GM12875 (cell line): ENCODE data around the gene RALGAPB.
A peak's percentile ranks its signal among the peaks of the same experiment; 100 is the strongest.

Experiments used
- H3K4me3 ChIP-seq: one replicate; pipeline ENCODE4 v1.5.1; 2011; ENCODE audit warnings: low read depth, low read length, control low read depth
- TF ChIP-seq, protein P1 (sequence below): IDR thresholded peaks from 2 replicates; pipeline ENCODE4 v1.5.1; 2011; ENCODE audit warnings: low read depth, mild to moderate bottlenecking, control low read depth, inconsistent platforms, low read length, moderate library complexity, borderline replicate concordance; ENCODE audit not compliant: insufficient read depth

RALGAPB gene

DNA sequence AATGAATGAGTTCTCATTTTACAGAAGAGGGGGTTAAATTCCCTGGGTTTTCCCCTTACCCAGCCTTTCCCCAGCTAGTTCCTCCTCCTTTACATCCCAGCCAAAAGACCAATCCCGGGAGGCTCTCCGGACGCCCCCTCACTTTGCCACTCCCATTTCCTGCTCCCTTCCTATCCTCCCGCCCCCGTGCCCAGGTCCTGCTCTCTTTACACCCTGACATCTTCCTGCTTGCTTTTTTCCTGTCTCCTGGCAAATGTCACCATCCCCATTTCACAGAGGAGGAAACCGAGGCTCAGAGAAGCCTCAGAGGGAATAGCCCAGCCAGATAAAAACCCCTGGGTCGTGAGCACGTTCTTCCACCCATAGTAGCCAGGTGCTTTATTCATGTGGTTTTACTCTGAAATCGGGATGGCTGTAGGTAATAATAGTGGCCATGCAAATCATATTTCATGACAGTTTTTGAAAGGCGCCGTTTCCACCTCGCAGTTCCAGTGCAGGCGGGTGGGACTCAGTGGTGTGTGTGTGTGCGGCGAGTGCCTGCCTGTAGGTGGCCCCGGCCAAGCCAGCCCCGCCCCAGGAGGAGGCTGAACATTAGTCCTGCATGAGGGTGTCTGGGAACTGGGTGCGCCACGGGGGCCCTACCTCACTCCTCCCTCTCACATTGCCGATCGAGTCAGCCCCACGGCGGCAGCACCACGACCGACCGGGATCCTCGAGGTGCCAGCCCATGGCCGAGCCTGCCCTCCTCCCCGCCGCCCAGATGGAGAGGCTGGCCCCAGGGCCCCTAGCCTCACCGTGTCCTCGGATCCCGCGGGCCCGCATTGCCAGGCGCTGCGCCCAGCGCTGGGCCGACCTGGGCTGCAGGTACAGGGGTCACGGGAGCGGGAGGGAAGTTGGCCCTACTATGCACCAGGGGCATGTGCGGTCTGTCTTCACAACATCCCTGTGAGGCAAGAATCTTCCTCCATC, 128.9 kb downstream of the RALGAPB start, which contains the start of gene ARHGAP40:
Gene ARHGAP40 (plus strand): TSS at position 594 of the 969 bp plus-strand sequence.
- no peak within 1 kb of the TSS for H3K4me3 ChIP-seq
- TF ChIP-seq, protein P1, sequence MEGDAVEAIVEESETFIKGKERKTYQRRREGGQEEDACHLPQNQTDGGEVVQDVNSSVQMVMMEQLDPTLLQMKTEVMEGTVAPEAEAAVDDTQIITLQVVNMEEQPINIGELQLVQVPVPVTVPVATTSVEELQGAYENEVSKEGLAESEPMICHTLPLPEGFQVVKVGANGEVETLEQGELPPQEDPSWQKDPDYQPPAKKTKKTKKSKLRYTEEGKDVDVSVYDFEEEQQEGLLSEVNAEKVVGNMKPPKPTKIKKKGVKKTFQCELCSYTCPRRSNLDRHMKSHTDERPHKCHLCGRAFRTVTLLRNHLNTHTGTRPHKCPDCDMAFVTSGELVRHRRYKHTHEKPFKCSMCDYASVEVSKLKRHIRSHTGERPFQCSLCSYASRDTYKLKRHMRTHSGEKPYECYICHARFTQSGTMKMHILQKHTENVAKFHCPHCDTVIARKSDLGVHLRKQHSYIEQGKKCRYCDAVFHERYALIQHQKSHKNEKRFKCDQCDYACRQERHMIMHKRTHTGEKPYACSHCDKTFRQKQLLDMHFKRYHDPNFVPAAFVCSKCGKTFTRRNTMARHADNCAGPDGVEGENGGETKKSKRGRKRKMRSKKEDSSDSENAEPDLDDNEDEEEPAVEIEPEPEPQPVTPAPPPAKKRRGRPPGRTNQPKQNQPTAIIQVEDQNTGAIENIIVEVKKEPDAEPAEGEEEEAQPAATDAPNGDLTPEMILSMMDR: 0 out of 2 replicates have a peak, but pooled peaks have one; percentile 13

DNA sequence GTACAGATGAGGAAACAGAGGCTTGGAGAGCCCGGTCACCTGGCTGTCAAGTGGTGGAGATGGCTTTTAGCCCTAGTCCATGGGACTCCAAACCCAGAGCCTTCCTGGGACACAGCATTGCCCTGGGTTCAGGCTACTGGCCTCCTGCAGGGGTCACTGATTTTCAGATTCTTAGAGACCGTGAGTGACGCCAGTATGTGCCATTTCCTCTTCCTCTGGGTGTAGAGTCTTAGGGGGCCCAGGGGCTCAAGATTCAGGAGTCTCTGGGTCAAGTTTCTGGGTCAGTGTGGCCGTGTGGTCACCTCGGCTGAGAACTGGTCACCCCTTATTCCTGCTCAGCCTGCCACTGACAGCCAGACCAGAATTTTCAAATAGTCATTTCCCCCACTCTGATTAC, 129.5 kb downstream of the RALGAPB start:
- no peak overlapping the region for H3K4me3 ChIP-seq
- TF ChIP-seq, protein P1: no peak

DNA sequence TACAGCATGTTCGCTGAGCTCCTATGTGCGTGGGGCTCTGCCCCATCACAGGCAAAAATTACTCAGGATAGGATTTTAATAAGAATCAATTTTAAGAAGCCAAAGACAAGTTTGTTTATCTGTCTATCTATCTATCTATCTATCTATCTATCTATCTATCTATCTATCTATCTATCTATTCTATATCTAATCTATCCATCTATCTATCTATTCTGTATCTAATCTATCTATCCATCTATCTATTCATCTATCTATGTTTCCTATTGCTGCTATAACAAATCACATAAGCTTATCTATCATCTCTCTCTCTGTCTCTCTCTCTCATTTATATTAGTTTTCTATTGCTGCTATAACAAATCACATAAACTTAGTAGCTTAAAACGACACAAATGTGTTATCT, 130.6 kb downstream of the RALGAPB start:
- H3K4me3 ChIP-seq: no peak overlapping the region
- TF ChIP-seq, protein P1: no peak

DNA sequence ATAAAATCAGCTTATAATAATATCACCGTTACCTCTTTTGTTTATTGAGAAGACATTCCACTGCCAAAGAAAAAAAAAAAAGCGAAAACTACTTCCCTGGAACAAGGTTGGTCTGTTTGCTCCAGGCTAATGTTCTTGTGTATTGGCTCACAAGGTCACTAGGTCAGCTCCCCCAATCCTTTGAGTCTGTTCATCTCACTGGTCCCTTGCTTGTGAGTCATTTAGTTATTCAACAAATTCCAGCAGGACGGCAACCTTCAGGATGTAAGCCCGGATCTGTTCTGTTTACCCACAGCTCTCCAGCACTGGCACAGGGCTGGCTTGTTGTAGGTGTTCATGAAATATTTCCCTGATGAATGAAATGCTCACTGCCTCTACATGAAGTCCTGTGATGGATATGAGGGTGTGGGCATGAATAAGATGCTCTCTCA, 132.2 kb downstream of the RALGAPB start:
- TF ChIP-seq, protein P1: no peak
- H3K4me3 ChIP-seq: no peak overlapping the region

DNA sequence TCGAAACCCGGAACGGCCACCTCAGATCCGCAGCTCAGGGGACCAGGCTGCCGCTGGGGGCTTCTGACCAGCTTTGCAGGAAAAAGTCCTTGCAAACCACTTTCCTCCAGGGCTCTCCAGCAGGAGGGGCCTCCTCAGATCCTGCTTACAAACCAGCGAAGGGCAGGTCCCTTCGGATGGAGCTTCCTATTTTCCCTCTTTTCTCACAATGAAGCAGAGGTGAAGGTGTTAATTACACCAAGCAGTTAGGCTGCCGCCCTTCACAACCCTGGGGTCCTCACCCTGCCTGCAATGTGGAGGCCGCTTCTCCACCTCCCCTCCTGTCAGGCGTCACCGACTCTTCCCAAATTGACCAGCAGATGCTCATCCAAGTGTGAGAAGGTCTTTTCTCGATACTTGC, 134.7 kb downstream of the RALGAPB start:
- H3K4me3 ChIP-seq: no peak overlapping the region
- TF ChIP-seq, protein P1: no peak

DNA sequence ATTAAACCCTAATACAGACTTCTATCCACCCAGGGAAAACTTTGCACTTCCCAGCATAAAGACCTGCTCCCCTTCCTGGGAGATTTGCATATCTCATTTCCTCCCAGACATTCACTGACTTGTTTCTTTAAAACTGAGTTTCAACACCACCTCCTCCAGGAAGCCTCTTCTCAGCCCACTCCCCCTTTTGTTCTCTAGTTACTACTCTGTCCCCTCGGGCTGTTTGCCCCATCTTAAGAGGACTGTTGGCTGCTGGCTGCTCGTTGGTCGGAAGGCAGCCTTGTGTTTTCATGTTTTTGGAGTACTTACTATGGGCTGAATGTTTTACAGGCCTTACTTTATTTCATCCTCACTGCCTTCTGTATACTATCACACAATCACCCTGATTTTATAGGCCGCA, 135.5 kb downstream of the RALGAPB start:
- TF ChIP-seq, protein P1: no peak
- H3K4me3 ChIP-seq: no peak overlapping the region

DNA sequence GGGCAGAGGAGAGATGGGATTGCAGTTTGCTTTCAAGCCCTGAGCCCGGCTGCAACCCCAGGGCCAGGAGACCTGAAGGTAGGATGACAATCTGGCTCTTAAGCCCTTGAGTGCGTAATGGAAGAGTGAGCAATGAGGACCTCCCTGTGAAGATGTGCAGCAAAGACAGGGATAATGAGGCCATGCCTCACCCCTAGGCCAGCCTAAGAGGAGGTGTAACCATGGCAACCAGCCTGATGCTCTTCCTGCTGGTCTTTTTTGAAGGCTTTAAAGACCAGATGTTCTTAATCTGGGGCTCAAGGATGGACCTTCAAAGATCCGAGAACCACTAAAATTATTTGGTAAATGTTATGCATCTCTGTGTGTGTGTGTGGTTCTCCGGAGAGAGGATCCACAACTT, 137.2 kb downstream of the RALGAPB start:
- TF ChIP-seq, protein P1: no peak

More for the DNA sequence above, 137.2 kb downstream of the RALGAPB start:
- no peak overlapping the region for H3K4me3 ChIP-seq
